ENCODE measurements around the gene MDFI.
"Not testable (repeated sequence)": the region's sequence is repeated elsewhere in the genome, so short reads cannot be mapped to it uniquely, and the experiment has no call there.

- not testable (repeated sequence) for TF ChIP-seq POLR2AphosphoS5, CTCF (IDR thresholded peaks at IDR 0.05)
Measured at GRCh38 chr6:41619193-41619592, 19.1 kb upstream of the MDFI start.
